Ascending aorta (tissue), 2 donors: Measurements from ENCODE around the gene GTF3C1. TPM values are rescaled to one million over a fixed set of nuclear protein-coding genes. Genes with fewer than 3 reads are reported as not detected.

Experiments
- DNase-seq, 2 donors: peaks; one replicate each; pipeline ENCODE4 v3.0.0-alpha.2; 2019; ENCODE audit warnings: low spot score in 2 of 2
- H3K27ac ChIP-seq, 2 donors: fragments of 200-600 bp; sonication (generic); one replicate each; pipeline ENCODE4 v1.5.1; 2016 to 2017; ENCODE audit warnings: mild to moderate bottlenecking in 1 of 2
- H3K27me3 ChIP-seq: fragments of 200-600 bp; sonication (generic); one replicate; pipeline ENCODE4 v1.5.1; 2017
- H3K36me3 ChIP-seq, 2 donors: fragments of 200-600 bp; sonication (generic); one replicate each; pipeline ENCODE4 v1.5.1; 2016
- H3K4me1 ChIP-seq, 2 donors: fragments of 200-600 bp; sonication (generic); one replicate each; pipeline ENCODE4 v1.5.1; 2016 to 2017; ENCODE audit warnings: mild to moderate bottlenecking in 1 of 2
- H3K4me3 ChIP-seq, 2 donors: fragments of 200-600 bp; sonication (generic); one replicate each; pipeline ENCODE4 v1.5.1; 2016 to 2017; ENCODE audit warnings: mild to moderate bottlenecking in 1 of 2
- H3K9me3 ChIP-seq, 2 donors: fragments of 200-600 bp; sonication (generic); one replicate each; pipeline ENCODE4 v1.5.1; 2016
- CTCF ChIP-seq, 3 experiments: fragments of 200-600 bp in 2 of 3; fragments of 450-650 bp in 1 of 3; sonication (generic) in 2 of 3; IDR thresholded peaks; one replicate each; pipeline ENCODE4 v1.5.1; 2016 to 2019; ENCODE audit warnings: antibody characterized with exemption in 3 of 3, mild to moderate bottlenecking in 1 of 3, moderate library complexity in 1 of 3
- intact Hi-C: fragments of 100-400 bp; cut with DNase I; formaldehyde crosslinking; loops from one replicate; pipeline ENCODE4 v1.15.1; 2023
- total RNA-seq: library from RNA; depleted of rRNA; stranded (reverse); fragments of >200 nt; gene quantifications from one replicate; pipeline ENCODE4 v1.1.0, GENCODE V29; 2016

The GTF3C1 gene
- total RNA-seq, 1 donor from 2014 or later, result 40.6 TPM

- TF ChIP-seq CTCF (IDR thresholded peaks at IDR 0.05), result no peak
- no peak overlapping the region for H3K27ac ChIP-seq
- H3K4me1 ChIP-seq, result no peaks in the 10 kb centered on the region
- DNase-seq, result no peak
- H3K9me3 ChIP-seq, result peaks cover 13 to 17% of the 10 kb centered on the region in 2 donors
- no peaks in the 10 kb centered on the region for H3K36me3 ChIP-seq
- no peak overlapping the region for H3K4me3 ChIP-seq
- no peaks in the 10 kb centered on the region for H3K27me3 ChIP-seq
- intact Hi-C loops, result no loop called here
Measured at GRCh38 chr16:27445502-27446175, 104.1 kb downstream of the GTF3C1 start.

DNA sequence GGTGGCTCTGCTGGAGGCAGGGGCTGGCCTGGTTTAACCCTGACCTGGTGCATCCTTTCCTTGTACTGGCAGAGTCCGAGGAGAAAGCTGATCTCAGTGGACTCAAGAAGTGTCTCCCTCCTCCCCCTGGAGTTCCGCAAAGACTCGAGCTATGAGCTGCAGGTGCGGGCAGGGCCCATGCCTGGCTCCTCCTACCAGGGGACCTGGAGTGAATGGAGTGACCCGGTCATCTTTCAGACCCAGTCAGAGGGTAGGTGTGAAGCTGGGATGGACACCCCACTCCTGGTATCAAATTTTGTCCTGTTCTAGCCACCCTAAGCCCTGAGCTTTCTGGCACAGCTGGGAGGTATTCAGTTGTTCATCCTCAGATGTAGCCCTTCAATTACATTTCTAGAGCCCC lies 105.2 kb downstream of the GTF3C1 start:
- Histone ChIP-seq H3K27ac (no peak overlapping the region), H3K4me1 (no peaks in the 10 kb centered on the region), H3K4me3 (no peak overlapping the region), H3K9me3 (peaks cover 13 to 17% of the 10 kb centered on the region in 2 donors), H3K27me3 (no peaks in the 10 kb centered on the region), H3K36me3 (no peaks in the 10 kb centered on the region)
- no peak for DNase-seq
- no peak for TF ChIP-seq CTCF (IDR thresholded peaks at IDR 0.05)
- intact Hi-C loops, result no loop called here

- Histone ChIP-seq H3K9me3 (peaks cover 13 to 17% of the 10 kb centered on the region in 2 donors), H3K4me3 (no peak overlapping the region), H3K27me3 (no peaks in the 10 kb centered on the region), H3K36me3 (no peaks in the 10 kb centered on the region), H3K4me1 (no peaks in the 10 kb centered on the region), H3K27ac (no peak overlapping the region)
- no peak for TF ChIP-seq CTCF (IDR thresholded peaks at IDR 0.05)
- intact Hi-C loops, result no loop called here
- no peak for DNase-seq
Measured at GRCh38 chr16:27444015-27444414, 105.7 kb downstream of the GTF3C1 start.

GRCh38 chr16:27441998-27442397 lies 107.7 kb downstream of the GTF3C1 start:
- no peak for TF ChIP-seq CTCF (IDR thresholded peaks at IDR 0.05)
- intact Hi-C loops, result no loop called here
- peak in 1 of 2 donors; percentile 5 for DNase-seq
- H3K9me3 ChIP-seq, result peaks cover 13 to 17% of the 10 kb centered on the region in 2 donors
- no peak overlapping the region for H3K4me3 ChIP-seq
- H3K4me1 ChIP-seq, result no peaks in the 10 kb centered on the region
- no peaks in the 10 kb centered on the region for H3K36me3 ChIP-seq
- H3K27ac ChIP-seq, result no peak overlapping the region
- H3K27me3 ChIP-seq, result no peaks in the 10 kb centered on the region

- intact Hi-C loops, result no loop called here
- Histone ChIP-seq H3K27me3 (no peaks in the 10 kb centered on the region), H3K9me3 (peaks cover 13 to 17% of the 10 kb centered on the region in 2 donors), H3K4me3 (no peak overlapping the region), H3K36me3 (no peaks in the 10 kb centered on the region), H3K4me1 (no peaks in the 10 kb centered on the region), H3K27ac (no peak overlapping the region)
- DNase-seq, result peak in 1 of 2 donors; percentile 8
- no peak for TF ChIP-seq CTCF (IDR thresholded peaks at IDR 0.05)
Measured at GRCh38 chr16:27441276-27441675, 108.4 kb downstream of the GTF3C1 start.
